ENCODE results near the gene PPM1E.
"Not testable (repeated sequence)": the region's sequence is repeated elsewhere in the genome, so short reads cannot be mapped to it uniquely, and the experiment has no call there.

The PPM1E gene

DNA sequence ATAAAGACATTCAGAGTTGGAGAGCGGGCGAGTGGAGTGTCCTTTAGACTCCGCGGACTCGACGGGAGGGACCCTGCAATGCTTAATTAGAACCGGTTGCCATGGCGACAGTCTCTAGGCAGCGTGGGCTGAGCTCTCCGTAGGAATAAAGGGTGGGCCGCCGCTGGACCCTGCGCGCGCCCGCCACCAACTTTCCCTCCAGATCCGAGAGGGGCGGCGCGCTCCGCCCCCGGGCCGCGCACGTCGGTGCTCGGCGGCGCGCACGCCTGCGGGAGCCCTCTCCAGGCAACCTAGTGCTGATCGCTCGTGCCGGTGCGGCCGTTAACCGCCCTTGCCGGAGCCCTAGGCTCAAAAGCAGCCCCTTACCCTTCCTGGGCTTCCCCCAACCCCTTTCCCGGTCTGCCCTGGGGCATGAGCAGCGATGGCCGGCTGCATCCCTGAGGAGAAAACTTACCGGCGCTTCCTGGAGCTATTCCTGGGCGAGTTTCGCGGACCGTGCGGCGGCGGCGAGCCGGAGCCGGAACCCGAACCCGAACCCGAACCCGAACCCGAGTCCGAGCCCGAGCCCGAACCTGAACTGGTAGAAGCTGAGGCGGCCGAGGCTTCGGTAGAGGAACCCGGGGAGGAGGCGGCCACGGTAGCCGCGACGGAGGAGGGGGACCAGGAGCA is at the start of gene PPM1E:
Gene PPM1E, plus strand, starts transcription at position 278 of the 669 bp plus-strand sequence.
- DNase-seq: peak; percentile 31

DNA sequence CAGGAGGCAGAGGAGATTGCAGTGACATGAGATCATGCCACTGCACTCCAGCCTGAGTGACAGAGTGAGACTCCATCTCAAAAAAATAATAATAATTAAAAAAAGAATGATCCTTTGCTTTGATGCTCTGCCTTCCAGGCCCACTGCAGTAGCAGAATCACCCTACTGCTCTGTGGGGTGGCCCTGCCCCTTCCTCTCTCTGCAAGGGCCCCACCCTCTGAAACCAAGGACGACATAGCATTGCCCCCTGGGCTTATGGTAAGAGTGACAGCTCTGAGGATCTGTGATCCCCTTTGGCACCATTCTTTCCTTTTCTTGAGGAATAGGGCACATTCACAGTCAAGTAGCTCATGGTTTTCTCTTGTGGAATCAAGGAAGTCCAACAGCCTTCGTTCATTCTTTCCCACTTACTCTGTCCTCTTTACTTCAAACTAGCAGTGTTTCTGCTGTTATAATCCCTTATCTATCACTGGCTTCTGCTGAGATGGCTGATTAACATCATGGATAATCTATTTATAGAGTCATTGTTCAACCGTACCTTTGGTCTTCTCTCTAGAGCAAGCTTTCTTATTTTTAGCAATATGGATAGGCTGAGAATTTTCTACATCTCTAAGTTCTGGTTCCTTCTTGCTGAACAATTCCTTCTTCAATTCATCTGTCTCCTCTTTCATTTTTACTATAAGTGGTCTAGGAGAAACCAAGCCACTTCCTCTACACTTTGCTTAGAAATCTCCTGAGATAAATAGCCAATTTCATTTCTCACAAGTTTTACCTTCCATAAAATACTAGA is 49.1 kb upstream of the PPM1E start:
- DNase-seq: no peak

DNA sequence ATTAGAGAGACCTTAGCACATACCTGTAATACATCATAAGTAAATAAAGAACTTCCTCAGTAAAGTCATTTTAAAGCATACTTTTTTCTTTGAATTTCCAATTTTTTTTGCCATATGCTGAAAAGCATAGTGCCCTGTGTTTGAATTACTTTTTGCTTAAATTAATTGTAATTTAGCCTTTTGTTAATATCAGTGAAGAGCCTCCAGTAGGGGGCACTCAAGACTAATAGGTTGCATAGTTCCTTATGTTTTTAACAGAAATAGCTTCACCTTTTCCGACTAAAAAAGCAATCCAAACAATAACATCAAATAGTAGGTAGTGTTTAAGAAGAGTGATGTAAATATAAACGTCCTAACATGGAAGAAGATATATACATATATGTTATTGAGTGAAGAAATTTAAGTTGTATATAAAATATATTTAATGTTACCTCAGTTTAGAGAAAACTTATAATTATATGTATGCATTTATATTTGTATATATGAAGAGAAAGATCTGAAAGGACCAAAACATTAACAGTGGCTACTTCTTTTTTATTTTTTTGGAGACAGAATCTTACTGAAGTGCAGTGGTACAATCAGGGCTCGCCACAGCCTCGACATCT is 44.6 kb upstream of the PPM1E start:
- no peak for DNase-seq

DNA sequence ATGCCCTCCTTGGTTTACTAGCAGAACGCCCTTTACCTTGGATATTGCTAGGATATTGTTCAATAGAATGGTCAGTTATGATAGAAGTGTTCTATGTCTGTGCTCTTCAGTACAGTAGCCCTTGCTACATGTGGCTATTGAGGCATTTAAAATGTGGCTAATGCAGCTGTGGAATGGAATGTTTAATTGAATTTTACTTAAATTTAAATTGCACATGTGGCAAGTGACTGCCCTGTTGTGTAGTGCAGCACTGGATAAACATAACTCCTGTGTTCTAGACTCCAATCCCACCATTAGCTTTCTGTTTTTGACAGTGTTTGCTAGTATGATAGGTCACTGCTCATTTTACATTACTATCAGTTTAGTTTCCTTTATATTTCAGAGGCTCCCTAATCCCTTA is 33.4 kb upstream of the PPM1E start:
- DNase-seq: no peak

DNA sequence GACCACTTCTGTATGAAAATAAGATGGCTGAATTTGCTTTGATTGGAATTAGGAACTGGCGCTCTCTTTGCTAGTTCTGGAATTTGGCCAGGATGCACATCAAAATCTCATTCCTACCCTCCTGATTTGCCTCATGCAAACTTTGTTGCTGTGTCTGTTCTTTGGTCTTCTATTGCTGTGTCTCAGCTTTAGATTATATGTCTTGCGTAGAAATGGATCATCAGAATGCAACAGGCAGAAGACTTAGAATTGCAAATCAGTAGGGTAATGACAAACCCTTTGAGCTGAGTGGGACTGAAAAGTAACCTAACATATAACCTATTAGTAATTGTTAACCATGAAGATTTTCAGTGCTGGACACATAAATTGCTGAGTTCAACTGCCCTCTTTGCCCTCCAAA is 33.0 kb upstream of the PPM1E start:
- DNase-seq: no peak

DNA sequence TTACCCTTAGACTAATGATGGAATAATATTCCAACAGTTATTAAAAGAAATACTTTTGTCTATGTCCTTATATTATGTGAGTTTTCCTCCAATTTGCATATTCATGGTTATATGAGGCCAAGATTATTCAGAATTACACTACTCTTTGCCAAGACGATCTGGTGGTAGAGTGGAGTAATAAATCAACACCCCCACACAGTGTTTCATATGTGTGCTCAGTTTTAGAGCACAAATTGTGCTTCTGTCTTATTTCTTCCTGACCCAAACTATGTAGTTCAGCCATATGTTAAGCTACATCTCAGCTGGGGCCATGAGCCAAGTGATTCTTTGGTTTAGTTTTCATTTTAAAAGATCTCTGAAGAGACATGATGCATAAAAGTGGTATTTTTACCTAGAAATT is 26.9 kb upstream of the PPM1E start:
- DNase-seq: no peak

DNA sequence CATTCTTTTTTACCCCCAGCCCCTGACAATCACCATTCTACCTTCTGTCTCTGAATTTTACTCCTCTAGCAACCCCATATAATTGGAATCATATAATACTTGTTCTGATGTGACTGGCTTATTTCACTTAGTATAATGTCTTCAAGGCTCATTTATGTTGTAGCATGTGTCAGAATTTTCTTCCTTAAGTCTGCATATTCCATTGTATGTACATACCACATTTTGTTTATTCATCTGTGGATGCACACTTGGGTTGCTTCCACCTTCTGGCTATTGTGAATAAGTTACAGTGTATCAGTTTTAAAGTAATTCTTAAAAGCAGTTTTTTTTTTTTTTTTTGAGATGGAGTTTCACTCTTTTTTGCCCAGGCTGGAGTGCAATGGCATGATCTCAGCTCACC is 24.7 kb upstream of the PPM1E start:
- DNase-seq: no peak

DNA sequence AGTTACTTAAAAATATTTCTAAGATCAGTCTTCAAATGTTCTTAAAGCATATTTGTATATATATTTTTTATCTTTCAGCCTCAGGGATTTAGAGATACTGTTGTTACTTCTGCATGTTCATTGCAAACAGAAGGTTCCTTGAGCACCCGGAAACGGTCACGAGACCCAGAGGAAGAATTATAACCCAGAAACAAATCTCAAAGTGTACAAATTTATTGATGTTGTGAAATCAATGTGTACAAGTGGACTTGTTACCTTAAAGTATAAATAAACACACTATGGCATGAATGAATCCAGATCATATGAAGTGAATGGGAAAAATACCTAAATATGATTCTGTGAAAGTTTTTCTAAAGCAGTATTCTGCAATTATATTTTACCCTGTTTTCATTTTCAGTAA is 21.6 kb upstream of the PPM1E start:
- no peak for DNase-seq

DNA sequence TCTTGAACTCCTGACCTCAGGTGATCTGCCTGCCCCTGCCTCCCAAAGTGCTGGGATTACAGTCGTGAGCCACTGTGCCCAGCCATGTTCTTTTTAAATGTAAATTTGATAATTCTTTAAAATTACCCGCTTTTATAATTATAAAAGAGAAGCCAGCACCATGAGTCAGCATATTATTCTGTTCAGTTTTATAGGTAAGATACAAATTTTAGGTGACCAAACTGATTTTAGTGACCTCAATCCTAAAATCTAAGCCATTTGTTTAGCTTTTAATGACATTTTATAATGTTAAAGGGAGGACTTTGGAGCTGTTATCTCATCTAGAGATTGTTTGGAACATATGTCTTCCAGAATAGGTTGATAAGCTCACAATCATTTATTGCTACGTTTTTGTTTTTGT is 20.8 kb upstream of the PPM1E start:
- no peak for DNase-seq

DNA sequence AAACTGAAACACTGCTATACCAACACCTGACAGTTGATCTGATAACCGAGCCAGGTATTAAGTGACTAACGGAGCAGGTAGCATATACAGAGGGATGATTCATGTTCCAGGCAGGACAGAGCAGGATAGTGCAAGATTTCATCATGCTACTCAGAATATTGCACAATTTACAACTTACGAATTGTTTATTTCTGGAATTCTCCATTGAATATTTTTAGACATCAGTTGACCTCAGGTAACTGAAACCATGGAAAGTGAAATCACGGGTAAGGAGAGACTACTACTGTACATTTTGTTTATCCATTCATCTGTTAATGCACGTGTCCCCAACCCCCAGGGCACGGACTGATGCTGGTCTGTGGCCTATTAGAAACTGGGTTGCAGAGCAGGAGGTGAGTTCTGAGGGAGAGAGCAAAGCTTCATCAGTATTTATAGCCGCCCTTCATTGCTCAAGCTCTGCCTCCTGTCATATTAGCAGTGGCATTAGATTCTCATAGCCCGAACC is 14.5 kb upstream of the PPM1E start:
- no peak for DNase-seq

DNA sequence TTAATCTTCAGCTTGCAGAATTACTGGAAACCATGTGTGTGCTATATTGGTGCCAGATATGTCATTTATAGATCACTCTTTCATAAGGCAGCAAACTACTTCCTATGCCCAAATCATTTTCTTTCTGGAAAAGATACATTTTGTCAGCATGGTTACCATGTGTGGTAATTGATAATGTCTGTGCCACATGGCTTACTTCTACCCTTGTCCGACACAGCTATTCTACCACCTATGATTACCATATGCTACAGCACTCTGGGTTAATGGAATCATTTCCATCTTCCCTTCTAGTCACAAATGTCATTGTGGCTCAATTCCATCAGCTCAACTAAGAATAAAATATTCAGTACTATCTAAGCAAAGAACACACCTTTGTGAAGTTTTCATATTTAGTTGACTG is 8.0 kb upstream of the PPM1E start:
- no peak for DNase-seq

DNA sequence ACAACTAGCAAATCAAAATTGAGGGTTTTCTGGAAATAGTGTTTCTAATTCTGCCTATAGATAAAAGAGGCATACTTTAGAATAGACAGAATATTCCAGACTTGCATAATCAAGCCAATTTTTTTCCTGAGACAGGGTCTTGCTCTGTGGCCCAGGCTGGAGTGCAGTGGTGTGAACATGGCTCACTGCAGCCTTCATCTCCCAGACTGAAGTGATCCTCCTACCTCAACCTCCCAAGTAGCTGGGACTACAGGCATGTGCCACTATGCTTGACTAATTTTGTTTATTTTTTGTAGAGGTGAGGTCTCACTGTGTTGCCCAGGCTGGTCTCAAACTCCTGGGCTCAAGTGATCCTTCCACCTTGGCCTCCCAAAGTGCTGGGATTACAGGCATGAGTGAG is 6.0 kb upstream of the PPM1E start:
- DNase-seq: not testable (repeated sequence)

DNA sequence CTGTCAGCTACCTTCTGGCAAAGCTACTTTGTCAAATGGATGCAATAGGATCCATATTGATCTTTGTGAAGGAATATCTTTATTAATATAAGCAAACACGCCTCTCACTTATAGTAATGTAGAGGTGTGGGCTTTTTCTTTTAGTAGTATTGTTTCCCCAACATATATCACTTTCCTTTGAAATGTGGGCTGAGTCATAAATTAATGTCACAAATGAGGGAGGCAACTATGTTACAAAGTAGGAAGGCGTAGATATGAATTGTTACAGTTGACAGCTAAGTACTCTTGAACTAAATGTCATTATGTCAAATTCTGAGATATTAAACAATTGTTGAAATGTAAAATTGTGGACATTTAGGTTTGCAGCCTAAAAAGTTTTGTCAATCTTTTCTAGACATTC is 2.6 kb upstream of the PPM1E start:
- DNase-seq: no peak

DNA sequence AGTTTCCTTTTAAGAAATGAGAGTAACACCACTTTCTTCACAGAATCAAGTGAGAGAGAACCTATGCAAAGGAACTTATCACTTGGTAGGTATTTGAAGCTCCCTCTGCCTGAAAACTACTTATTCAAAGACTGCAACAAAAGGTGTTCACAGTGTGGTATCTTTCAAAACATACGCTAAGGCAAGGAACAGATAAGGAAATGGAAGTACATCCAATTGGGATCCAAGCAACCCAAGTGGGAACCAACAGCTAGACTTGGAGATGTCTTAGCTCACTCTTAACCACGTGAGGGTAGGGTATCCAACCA is 431 bp upstream of the PPM1E start:
- no peak for DNase-seq

DNA sequence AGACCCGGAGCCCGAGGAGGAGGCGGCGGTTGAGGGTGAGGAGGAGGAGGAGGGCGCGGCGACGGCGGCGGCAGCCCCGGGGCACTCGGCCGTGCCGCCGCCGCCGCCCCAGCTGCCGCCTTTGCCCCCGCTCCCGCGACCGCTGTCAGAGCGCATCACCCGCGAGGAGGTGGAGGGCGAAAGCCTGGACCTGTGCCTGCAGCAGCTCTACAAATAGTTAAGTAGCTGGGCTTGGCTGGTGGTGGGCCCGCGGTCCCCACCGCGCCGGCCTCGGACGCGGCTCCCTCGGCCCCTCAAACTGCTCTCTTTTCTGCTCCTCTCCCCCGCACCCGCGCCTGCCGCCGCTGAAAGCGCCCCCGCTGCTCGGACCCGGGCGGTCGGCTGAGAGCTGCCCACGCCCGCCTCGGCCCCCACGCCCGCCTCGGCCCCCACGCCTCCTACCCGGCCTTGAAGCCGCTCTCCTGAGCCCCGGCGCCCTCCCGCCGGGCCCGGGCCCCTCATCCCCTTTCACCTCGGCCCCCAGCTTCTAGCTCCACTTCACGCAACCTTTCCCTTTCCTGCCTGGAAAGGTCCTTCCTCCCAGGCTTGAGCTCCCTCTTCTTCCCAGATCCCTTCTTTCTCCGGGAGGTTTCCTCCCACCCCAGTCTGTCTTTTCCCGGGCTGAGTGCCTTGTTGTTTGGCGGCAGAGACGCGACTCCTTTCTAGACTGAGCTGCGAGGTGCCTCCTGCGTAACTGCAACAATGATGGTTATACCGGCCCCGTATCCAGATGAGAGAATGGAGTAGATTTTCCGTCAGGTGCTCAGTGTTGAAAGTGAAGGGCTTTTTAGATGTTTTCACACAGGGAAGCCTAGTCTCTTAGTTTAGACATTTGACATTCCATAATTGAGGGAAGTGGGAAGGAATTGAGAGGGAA is 850 bp downstream of the PPM1E start:
- no peak for DNase-seq

DNA sequence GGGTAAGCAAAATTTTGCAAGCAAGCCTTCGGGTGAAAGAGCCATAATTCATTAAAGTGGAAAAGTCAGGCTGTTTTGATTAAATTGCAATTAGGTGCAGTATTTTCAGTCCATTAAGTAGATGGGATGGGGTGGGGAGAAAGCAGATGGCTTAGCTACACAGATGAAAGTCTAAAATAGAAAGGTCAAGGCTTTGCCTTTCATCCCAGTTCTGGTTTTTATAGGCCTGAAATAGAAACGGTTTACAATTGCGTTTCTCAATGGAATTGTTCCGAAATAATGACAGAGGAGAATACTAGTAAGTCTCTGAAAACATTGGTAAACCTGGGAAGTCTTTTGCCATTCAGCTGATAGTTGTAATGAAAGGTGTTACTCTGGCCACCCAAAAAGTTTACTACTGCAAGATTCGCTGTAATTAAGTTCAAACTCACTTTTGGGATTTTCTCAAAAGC is 1.5 kb downstream of the PPM1E start:
- no peak for DNase-seq

DNA sequence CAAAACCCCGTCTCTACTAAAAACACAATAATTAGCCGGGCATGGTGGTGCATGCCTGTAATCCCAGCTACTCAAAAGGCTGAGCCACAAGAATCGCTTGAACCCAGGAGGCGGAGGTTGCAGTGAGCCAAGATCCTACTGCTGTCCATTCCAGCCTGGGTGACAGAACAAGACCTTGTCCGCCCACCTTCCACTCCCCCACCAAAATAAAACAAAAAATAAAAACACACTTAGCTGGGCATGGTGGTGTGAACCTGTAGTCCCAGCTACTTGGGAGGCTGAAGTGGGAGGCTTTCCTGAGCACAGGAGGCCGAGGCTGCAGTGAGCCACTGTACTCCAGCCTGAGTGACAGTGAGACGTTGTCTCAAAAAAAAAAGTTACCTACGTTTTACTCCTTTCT is 3.2 kb downstream of the PPM1E start:
- no peak for DNase-seq

DNA sequence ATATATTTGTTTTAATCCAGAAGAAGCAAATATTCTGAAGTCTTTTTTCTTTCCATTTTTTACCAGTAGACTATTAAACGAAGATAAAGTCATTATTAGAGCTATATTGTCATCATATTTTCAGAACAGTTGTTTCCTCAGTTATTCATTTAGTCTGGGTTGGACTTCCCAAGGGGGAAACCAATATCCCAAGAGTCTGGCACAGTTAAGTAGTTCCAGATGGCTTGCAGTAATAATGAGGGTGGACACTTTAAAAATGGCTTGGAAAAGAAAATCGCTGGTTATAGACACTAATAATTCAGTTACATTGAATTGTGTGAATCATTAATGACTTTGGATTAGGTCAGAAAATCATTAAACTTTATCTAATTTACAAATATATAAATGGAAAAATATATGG is 3.9 kb downstream of the PPM1E start:
- DNase-seq: no peak

DNA sequence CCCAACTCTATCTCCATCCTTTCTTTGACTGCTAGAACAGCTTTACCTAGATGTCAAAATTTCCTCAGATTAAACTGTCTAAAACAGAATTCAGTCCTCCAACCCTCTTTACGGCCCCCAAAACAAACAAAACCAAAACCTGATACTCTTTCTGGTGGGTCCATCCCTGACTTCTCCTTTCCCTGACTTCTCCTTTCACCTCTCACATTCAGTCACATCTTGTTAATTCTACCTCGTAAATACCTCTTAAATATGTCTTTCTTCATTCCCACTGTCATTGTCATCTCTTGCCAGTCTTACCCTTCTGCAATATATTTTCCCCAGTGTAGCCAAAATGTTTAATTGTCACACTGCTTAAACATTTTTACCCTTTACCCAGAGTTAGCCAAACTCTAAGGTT is 4.6 kb downstream of the PPM1E start:
- DNase-seq: no peak

DNA sequence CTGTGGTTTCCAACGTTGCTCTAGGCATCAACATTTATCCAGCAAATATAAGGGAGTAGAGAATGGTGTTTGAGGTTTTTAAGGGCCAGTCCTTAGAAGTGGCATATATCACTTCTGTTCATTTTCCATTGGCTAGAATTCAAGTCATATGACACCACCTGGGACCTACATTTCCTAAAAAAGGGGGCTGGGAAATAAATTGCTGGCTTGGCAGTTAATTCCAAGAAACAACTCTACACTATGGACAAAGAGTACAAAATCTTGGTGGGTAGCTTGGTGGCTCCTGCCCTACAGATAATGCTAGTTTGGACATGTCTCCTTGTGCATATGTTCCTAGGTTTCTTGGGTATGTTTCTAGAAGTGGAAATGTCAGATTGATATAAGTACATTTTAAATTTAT is 7.6 kb downstream of the PPM1E start:
- no peak for DNase-seq

DNA sequence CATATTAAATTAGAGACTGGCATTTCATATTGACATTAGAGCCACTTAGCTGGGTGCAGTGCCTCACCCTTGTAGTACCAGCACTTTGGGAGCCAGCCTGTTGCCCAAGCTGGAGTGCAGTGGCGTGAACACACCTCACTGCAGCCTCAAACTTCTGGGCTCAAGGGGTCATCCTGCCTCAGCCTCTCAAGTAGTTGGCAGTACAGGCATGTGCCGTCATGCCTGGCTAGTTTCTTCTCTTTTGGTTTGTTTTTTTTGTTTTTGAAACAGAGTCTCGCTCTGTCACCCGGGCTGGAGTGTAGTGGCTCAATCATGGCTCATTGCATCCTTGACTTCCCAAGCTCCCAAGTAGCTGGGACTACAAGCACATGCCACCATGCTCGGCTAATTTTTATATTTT is 8.7 kb downstream of the PPM1E start:
- no peak for DNase-seq

DNA sequence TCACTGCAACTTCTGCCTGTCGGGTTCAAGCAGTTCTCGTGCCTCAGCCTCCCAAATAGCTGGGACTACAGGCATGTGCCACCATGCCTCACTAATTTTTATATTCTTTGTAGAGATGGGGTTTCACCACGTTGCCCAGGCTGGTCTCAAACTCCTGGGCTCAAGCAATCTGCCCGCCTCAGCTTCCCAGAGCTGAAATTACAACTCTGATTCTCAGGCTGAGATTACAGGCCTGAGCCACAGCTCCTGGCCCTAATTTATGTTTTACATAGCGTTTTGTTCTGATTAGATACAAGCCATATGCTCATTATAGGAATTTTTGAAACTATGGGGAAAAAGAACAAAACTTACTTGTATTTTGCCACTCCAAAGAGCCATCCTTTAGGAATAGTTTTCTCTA is 22.8 kb downstream of the PPM1E start:
- not testable (repeated sequence) for DNase-seq

DNA sequence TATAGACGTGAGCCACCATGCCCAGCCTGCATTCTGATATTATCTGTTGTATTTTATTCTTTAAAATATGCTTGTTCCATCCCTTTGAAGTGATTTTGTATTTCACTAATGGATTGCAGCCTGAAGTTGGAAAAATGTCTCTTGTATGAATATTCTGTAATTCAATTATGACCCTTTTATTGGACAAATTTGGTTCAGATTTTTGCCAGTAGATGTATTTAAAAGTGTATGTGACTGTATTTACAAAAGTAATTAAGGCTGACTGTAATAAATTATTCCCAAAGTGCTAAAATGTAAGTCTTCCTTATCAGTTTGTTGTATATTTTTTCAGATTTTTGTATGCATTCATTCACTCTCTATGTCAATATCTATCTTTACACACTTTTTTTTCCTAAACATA is 23.8 kb downstream of the PPM1E start:
- no peak for DNase-seq

Data from SHP77 treated with DMSO at 0.1 percent for 48 hours (cell line).